H9 (cell line): ENCODE measurements around the gene CELSR2. TPM values are rescaled to one million over a fixed set of nuclear protein-coding genes. Genes with fewer than 3 reads are reported as not detected.

Experiments used
- DNase-seq: peaks from one replicate; pipeline ENCODE4 v3.0.0-alpha.2; 2017
- H2AFZ ChIP-seq: one replicate; pipeline ENCODE4 v1.6.1; 2013; ENCODE audit warnings: mild to moderate bottlenecking, low read length, control low read depth, moderate library complexity
- H2AK5ac ChIP-seq: 2 replicates; pipeline ENCODE4 v1.6.1; 2013; ENCODE audit warnings: low read length, control low read depth, mixed read lengths; ENCODE audit not compliant: insufficient read length
- H2BK120ac ChIP-seq: one replicate; pipeline ENCODE4 v1.6.1; 2013; ENCODE audit warnings: low read depth, mild to moderate bottlenecking, low read length, control low read depth, inconsistent platforms; ENCODE audit not compliant: poor library complexity, severe bottlenecking
- H2BK12ac ChIP-seq: 2 replicates; pipeline ENCODE4 v1.6.1; 2013; ENCODE audit warnings: low read length, control low read depth, mixed read lengths, low read depth; ENCODE audit not compliant: insufficient read length
- H2BK15ac ChIP-seq: 2 replicates; pipeline ENCODE4 v1.6.1; 2013; ENCODE audit warnings: low read depth, low read length, control low read depth
- H2BK20ac ChIP-seq: one replicate; pipeline ENCODE4 v1.6.1; 2013; ENCODE audit warnings: low read depth, mild to moderate bottlenecking, low read length, control low read depth, inconsistent platforms; ENCODE audit not compliant: poor library complexity, severe bottlenecking
- H2BK5ac ChIP-seq: 2 replicates; pipeline ENCODE4 v1.6.1; 2013; ENCODE audit warnings: low read length, control low read depth, mixed read lengths; ENCODE audit not compliant: insufficient read length
- H3K14ac ChIP-seq: 2 replicates; pipeline ENCODE4 v1.6.1; 2013; ENCODE audit warnings: low read length, control low read depth; ENCODE audit not compliant: insufficient read depth
- H3K18ac ChIP-seq: 2 replicates; pipeline ENCODE4 v1.6.1; 2013; ENCODE audit warnings: low read depth, mild to moderate bottlenecking, mixed read lengths, low read length, control low read depth; ENCODE audit not compliant: insufficient read length
- H3K23ac ChIP-seq: 2 replicates; pipeline ENCODE4 v1.6.1; 2013; ENCODE audit warnings: low read length, control low read depth, mixed read lengths, low read depth; ENCODE audit not compliant: insufficient read length
- H3K23me2 ChIP-seq: 2 replicates; pipeline ENCODE4 v1.6.1; 2013; ENCODE audit warnings: low read depth, mild to moderate bottlenecking, mixed read lengths, low read length, control low read depth; ENCODE audit not compliant: insufficient read length, poor library complexity, severe bottlenecking
- H3K27ac ChIP-seq: 2 replicates; pipeline ENCODE4 v1.5.1; 2013; ENCODE audit warnings: low read length, control low read depth, mixed read lengths, low read depth; ENCODE audit not compliant: insufficient read length
- H3K27me3 ChIP-seq: 2 replicates; pipeline ENCODE4 v1.6.1; 2013; ENCODE audit warnings: low read length, control low read depth, inconsistent platforms; ENCODE audit not compliant: insufficient read depth
- H3K4ac ChIP-seq: 2 replicates; pipeline ENCODE4 v1.6.1; 2013; ENCODE audit warnings: low read depth, mild to moderate bottlenecking, control low read depth, inconsistent platforms, low read length, moderate library complexity
- H3K4me1 ChIP-seq: 2 replicates; pipeline ENCODE4 v1.6.1; 2013; ENCODE audit warnings: low read length, control low read depth, inconsistent platforms; ENCODE audit not compliant: insufficient read depth
- H3K4me2 ChIP-seq: 2 replicates; pipeline ENCODE4 v1.6.1; 2013; ENCODE audit warnings: low read length, control low read depth, mixed read lengths; ENCODE audit not compliant: insufficient read length, insufficient read depth
- H3K56ac ChIP-seq: 2 replicates; pipeline ENCODE4 v1.6.1; 2013; ENCODE audit warnings: low read depth, mild to moderate bottlenecking, mixed read lengths, low read length, control low read depth; ENCODE audit not compliant: insufficient read length
- H3K79me1 ChIP-seq: 2 replicates; pipeline ENCODE4 v1.6.1; 2013; ENCODE audit warnings: low read depth, mild to moderate bottlenecking, moderate library complexity, low read length, control low read depth, inconsistent platforms; ENCODE audit not compliant: insufficient read depth, poor library complexity, severe bottlenecking
- H3K79me2 ChIP-seq: 2 replicates; pipeline ENCODE4 v1.6.1; 2013; ENCODE audit warnings: low read length, control low read depth, inconsistent platforms; ENCODE audit not compliant: insufficient read depth
- H3K9ac ChIP-seq: 2 replicates; pipeline ENCODE4 v1.6.1; 2013; ENCODE audit warnings: low read length, control low read depth, mixed read lengths; ENCODE audit not compliant: insufficient read length; ENCODE audit errors: extremely low read depth
- H3K9me3 ChIP-seq: one replicate; pipeline ENCODE4 v1.6.1; 2013; ENCODE audit warnings: low read depth, low read length, inconsistent platforms; ENCODE audit not compliant: control insufficient read depth
- H3T11ph ChIP-seq: one replicate; pipeline ENCODE4 v1.6.1; 2013; ENCODE audit warnings: mild to moderate bottlenecking, low read length, control low read depth, inconsistent platforms
- H4K20me1 ChIP-seq: one replicate; pipeline ENCODE4 v1.6.1; 2013; ENCODE audit not compliant: control insufficient read depth, insufficient read length, insufficient read depth
- H4K5ac ChIP-seq: 2 replicates; pipeline ENCODE4 v1.6.1; 2013; ENCODE audit warnings: low read depth, mild to moderate bottlenecking, mixed read lengths, low read length, control low read depth; ENCODE audit not compliant: insufficient read length
- H4K8ac ChIP-seq: replicated peaks from 2 replicates; pipeline ENCODE4 v1.6.1; 2013; ENCODE audit warnings: low read length, control low read depth, mixed read lengths, low read depth; ENCODE audit not compliant: insufficient read length
- H4K91ac ChIP-seq: 2 replicates; pipeline ENCODE4 v1.6.1; 2013; ENCODE audit warnings: low read depth, mild to moderate bottlenecking, moderate library complexity, mixed read lengths, low read length, control low read depth; ENCODE audit not compliant: insufficient read length
- H3K27ac Mint-ChIP-seq, 3 experiments: 2 replicates in 2 of 3; 3 replicates in 1 of 3; pipeline ENCODE4 v1.8.0; 2020 to 2021; ENCODE audit warnings: mixed read lengths in 3 of 3, mild to moderate bottlenecking in 1 of 3, moderate library complexity in 1 of 3
- H3K27me3 Mint-ChIP-seq: 2 replicates; pipeline ENCODE4 v1.8.0; 2021; ENCODE audit warnings: low read depth, mild to moderate bottlenecking, moderate library complexity, mixed read lengths
- H3K36me3 Mint-ChIP-seq, 3 experiments: 2 replicates in 2 of 3; 3 replicates in 1 of 3; pipeline ENCODE4 v1.8.0; 2020 to 2021; ENCODE audit warnings: low read depth in 3 of 3, mixed read lengths in 3 of 3; ENCODE audit not compliant: insufficient read depth in 1 of 3
- H3K4me1 Mint-ChIP-seq, 2 experiments: 2 replicates each; pipeline ENCODE4 v1.8.0; 2020; ENCODE audit warnings: mixed read lengths in 2 of 2
- H3K4me3 Mint-ChIP-seq, 2 experiments: 2 replicates in 1 of 2; 3 replicates in 1 of 2; pipeline ENCODE4 v1.8.0; 2020 to 2021; ENCODE audit warnings: mild to moderate bottlenecking in 2 of 2, mixed read lengths in 2 of 2, moderate library complexity in 1 of 2
- H3K9me3 Mint-ChIP-seq, 2 experiments: 2 replicates in 1 of 2; 3 replicates in 1 of 2; pipeline ENCODE4 v1.8.0; 2020; ENCODE audit warnings: mild to moderate bottlenecking in 2 of 2, mixed read lengths in 2 of 2, moderate library complexity in 1 of 2
- WGBS: extraction: QIAGEN DNeasy Blood & Tissue Kit; methylation state at CpG from one replicate; pipeline ENCODE4 v1.1.7; 2013; ENCODE audit warnings: missing lambda C conversion rate, low lambda C conversion rate, mixed read lengths; ENCODE audit not compliant: insufficient read length; ENCODE audit errors: extremely low coverage; 5-methylcytosine and 5-hydroxymethylcytosine counted together
- total RNA-seq: library from RNA; stranded (reverse); gene quantifications from 2 replicates; pipeline ENCODE4 v1.2.1, GENCODE V29; 2021
- TF ChIP-seq, protein P1 (sequence below): fragments of 200-600 bp; sonication (generic); conservative IDR thresholded peaks from 3 replicates; pipeline ENCODE4 v1.8.0; 2021; ENCODE audit warnings: antibody characterized with exemption, mild to moderate bottlenecking

CELSR2 gene
- total RNA-seq, 1 experiment from 2014 or later, result 29.2 TPM

DNA sequence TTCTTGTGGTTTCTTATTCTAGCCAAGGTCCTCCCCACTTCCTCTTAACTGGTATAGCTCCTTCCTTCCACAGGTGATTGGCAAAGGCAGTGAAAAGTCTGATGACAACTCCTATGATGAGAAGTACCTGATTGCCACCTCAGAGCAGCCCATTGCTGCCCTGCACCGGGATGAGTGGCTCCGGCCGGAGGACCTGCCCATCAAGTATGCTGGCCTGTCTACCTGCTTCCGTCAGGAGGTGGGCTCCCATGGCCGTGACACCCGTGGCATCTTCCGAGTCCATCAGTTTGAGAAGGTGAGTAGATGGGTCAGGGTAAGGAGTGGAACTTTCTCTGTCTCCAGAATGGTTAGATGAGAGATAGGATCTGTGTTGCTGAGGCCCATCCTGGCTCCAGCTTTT is 14.2 kb upstream of the CELSR2 start:
- Histone ChIP-seq H3K4me2 (no peak overlapping the region), H3K79me2 (no peaks in the 10 kb centered on the region), H3K23ac (no peak overlapping the region), H3K27ac (no peak overlapping the region), H3K9ac (no peak overlapping the region), H2BK5ac (no peak overlapping the region), H3K56ac (no peak overlapping the region), H3K14ac (no peak overlapping the region), H2BK20ac (no peak overlapping the region), H4K5ac (no peak overlapping the region), H3K18ac (no peak overlapping the region), H2BK12ac (no peak overlapping the region), H2AK5ac (no peak overlapping the region), H2BK15ac (no peak overlapping the region), H2AFZ (no peak overlapping the region), H2BK120ac (no peak overlapping the region), H3K79me1 (no peaks in the 10 kb centered on the region), H3K27me3 (no peaks in the 10 kb centered on the region), H3K23me2 (no peaks in the 10 kb centered on the region), H3K9me3 (no peaks in the 10 kb centered on the region), H3K4me1 (peaks cover 16% of the 10 kb centered on the region; the same call in 1 of the 2 replicates), H4K91ac (no peak overlapping the region), H3K4ac (no peak overlapping the region), H4K8ac (no peak overlapping the region), H4K20me1 (no peaks in the 10 kb centered on the region), H3T11ph (no peak overlapping the region)
- Mint-ChIP-seq H3K9me3 (no peaks in the 10 kb centered on the region), H3K36me3 (peaks cover 46 to 79% (median 74%) of the 10 kb centered on the region in 3 experiments), H3K27ac (peak overlapping the region in 2 of 3 experiments; percentile 15 to 82; a peak in 4 of 7 replicates), H3K4me3 (no peak overlapping the region), H3K4me1 (peaks cover 64 to 69% of the 10 kb centered on the region in 2 experiments), H3K27me3 (no peaks in the 10 kb centered on the region)
- DNase-seq, result no peak
- WGBS, result no CpG with 5 or more reads among the region's 7 CpGs
- TF ChIP-seq, protein P1, sequence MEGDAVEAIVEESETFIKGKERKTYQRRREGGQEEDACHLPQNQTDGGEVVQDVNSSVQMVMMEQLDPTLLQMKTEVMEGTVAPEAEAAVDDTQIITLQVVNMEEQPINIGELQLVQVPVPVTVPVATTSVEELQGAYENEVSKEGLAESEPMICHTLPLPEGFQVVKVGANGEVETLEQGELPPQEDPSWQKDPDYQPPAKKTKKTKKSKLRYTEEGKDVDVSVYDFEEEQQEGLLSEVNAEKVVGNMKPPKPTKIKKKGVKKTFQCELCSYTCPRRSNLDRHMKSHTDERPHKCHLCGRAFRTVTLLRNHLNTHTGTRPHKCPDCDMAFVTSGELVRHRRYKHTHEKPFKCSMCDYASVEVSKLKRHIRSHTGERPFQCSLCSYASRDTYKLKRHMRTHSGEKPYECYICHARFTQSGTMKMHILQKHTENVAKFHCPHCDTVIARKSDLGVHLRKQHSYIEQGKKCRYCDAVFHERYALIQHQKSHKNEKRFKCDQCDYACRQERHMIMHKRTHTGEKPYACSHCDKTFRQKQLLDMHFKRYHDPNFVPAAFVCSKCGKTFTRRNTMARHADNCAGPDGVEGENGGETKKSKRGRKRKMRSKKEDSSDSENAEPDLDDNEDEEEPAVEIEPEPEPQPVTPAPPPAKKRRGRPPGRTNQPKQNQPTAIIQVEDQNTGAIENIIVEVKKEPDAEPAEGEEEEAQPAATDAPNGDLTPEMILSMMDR, result no peak
